ENCODE data around the gene TPST1.
"Not testable (repeated sequence)": the region's sequence is repeated elsewhere in the genome, so short reads cannot be mapped to it uniquely, and the experiment has no call there.

Gene TPST1

DNA sequence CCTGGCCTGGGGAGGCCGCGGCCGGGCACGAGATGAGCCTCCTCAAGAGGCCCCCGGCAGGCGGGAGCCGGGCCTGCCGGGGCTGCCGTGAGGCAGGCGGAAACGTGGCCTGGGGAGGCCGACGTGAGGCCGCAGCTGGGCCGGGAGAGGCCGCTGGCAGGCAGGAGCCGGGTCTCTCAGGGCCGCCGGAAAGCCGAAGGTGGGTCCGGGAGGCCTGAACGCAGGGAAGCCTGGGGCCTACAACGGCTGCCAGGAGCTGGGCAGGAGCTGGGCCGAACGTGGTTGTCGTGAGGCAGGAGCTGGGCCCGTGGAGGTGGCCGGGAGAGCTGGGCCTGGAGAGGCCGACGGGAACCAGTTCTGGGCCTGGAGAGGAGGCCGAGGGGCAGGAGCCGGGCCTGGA is 171.9 kb downstream of the TPST1 start:
- DNase-seq (ENCODE audit: low spot score) = no peak
- TF ChIP-seq, protein P1, sequence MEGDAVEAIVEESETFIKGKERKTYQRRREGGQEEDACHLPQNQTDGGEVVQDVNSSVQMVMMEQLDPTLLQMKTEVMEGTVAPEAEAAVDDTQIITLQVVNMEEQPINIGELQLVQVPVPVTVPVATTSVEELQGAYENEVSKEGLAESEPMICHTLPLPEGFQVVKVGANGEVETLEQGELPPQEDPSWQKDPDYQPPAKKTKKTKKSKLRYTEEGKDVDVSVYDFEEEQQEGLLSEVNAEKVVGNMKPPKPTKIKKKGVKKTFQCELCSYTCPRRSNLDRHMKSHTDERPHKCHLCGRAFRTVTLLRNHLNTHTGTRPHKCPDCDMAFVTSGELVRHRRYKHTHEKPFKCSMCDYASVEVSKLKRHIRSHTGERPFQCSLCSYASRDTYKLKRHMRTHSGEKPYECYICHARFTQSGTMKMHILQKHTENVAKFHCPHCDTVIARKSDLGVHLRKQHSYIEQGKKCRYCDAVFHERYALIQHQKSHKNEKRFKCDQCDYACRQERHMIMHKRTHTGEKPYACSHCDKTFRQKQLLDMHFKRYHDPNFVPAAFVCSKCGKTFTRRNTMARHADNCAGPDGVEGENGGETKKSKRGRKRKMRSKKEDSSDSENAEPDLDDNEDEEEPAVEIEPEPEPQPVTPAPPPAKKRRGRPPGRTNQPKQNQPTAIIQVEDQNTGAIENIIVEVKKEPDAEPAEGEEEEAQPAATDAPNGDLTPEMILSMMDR (IDR thresholded peaks at IDR 0.05; ENCODE audit: borderline replicate concordance, control extremely low read depth, extremely low read depth, insufficient read depth, missing control alignments) = no peak
- in situ Hi-C loops (cut with MboI; ENCODE audit: low sequenced_read_pairs, unreplicated experiment) = no loop called here

DNA sequence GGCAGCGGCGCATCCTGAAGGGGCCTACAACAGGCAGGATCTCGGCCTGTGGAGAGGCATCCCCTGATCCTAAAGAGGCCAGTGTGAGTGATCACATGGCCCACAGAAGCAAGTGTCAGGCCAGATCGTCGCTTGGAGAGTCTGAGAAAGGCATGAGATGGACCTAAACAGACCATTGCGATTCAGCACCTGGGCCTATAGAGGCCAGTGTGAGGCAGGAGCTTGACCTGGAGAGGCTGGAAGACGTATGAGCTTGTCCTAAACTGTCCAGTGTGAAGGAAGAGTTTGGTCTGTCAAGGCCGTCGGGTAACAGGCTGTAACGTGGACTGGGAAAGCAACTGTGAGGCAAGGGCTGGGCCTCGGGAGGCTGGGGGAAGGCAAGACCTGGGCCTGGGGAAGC is 172.6 kb downstream of the TPST1 start:
- TF ChIP-seq, protein P1 (IDR thresholded peaks at IDR 0.05; ENCODE audit: borderline replicate concordance, control extremely low read depth, extremely low read depth, insufficient read depth, missing control alignments) = no peak
- in situ Hi-C loops (cut with MboI; ENCODE audit: low sequenced_read_pairs, unreplicated experiment) = no loop called here
- DNase-seq (ENCODE audit: low spot score) = no peak

DNA sequence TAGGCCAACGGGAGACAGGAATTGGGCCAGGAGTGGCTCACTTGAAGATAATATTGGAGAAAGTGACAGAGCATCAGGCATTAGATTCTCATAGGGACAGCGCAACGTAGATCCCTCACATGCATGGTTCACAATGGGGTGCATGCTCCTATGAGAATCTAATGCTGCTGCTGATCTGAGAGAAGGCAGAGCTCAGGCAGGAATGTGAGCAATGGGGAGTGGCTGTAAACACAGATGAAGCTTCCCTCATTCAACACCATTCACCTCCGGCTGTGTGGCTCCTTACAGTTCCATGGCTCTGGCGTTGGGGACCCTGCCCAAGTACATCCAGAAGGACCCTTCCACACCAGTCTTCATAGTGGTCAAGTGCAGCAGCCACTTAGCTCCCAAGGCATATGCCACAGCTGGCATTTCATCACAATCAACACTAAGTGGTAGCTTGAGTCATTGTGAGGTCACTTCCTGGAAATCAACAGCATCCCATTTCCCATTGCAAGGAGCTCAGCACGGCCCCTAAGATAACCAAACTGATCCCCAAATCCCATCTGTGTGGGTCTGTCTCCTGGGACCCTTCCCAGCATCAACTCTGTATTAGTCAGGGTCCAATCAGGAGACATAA is 174.5 kb downstream of the TPST1 start:
- in situ Hi-C loops (cut with MboI; ENCODE audit: low sequenced_read_pairs, unreplicated experiment) = no loop called here
- TF ChIP-seq, protein P1 (IDR thresholded peaks at IDR 0.05; ENCODE audit: borderline replicate concordance, control extremely low read depth, extremely low read depth, insufficient read depth, missing control alignments) = no peak
- DNase-seq (ENCODE audit: low spot score) = no peak

DNA sequence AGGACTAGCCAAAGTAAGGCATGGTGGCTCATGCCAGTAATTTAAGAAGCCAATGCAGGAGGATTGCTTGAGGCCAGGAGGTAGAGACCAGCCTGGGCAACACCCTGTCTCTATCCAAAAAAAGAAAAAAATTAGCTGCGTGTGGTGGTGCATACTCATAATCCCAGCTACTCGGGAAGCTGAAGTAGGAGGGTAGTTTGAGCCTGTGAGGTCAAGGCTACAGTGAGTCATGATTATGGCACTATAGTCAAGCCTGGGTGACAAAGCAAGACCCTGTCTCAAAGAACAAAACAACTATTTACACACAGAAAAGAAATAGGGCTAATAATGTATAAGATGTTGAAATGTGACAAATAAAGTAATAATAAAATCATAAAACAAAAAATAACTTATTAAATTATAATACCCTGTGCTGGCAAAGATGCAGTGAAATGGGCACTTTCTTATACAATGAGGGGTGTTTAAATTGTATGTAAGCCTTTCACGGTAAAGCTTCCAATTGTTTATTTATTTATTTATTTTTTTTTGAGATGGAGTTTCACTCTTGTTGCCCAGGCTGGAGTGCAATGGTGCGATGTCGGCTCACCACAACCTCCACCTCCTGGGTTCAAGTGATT is 175.2 kb downstream of the TPST1 start:
- TF ChIP-seq, protein P1 (IDR thresholded peaks at IDR 0.05; ENCODE audit: borderline replicate concordance, control extremely low read depth, extremely low read depth, insufficient read depth, missing control alignments) = no peak
- in situ Hi-C loops (cut with MboI; ENCODE audit: low sequenced_read_pairs, unreplicated experiment) = no loop called here
- DNase-seq (ENCODE audit: low spot score) = no peak

DNA sequence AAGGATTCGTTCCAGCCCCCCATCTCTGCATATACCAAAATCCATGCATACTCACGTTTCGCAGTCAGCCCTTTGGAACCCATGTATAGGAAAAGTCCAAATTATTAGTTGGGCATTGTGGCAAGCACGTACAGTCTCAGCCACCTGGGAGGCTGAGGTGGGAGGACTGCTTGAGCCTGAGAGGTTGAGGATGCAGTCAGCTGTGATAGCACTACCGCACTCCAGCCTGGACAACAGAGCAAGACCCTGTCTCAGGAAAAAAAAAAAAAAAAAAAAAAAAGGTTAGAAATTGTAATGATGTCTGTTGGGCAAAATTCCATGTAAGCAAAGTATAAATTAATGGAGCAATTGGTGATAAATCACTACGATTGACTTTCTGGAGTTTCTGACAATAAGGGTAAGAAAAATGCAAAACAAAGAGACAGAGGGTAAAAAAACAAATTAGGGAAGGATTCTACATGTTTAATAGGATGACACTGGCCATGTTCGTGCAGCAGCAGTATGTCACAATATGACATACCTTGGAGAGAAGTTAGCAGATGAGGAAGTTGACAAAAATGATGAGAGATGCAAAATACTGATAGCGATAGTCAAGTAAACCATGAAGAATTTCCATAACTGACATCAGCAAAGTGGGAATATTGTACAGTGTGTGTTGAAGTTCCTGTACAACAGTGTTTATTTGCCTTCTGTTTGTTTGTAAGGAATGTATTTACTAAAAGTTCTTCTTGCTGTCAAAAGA is 177.2 kb downstream of the TPST1 start:
- DNase-seq (ENCODE audit: low spot score) = not testable (repeated sequence)

DNA sequence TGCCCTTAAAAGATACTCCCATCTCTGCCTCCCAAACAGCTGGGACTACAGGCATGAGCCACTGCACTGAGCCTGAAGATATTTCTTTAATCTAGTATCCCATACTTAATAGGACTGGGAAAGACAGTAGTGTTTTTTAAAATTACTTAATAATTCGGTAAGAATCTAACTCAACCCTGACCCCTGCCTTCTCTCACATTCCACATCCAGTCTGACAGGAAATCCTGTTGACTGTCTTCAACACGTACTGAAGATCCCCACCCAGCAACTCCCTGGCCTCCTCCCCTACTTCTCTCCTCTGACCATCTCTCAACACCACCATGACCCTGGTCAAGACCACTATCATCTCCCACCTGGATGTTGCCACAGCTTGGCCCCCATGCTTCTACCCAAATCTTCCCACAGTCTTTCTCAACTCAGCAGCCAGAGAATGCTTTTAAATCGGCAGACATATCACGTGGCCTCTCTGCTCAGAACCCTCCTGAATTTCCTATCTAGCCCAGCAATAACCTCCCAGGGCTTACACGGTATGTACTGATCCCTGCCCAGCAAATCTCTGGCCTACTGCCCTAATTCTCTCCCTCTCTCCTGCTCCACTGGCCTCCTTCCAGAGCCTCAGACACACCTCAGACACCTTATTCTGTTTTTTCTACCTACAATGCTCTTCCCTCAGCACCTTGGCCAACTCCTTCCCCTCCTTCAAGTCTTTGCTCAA is 180.2 kb downstream of the TPST1 start:
- DNase-seq (ENCODE audit: low spot score); in situ Hi-C loops (cut with MboI; ENCODE audit: low sequenced_read_pairs, unreplicated experiment): not testable (repeated sequence)

More for the DNA sequence above, 177.2 kb downstream of the TPST1 start:
- in situ Hi-C loops (cut with MboI; ENCODE audit: low sequenced_read_pairs, unreplicated experiment) = not testable (repeated sequence)

DNA sequence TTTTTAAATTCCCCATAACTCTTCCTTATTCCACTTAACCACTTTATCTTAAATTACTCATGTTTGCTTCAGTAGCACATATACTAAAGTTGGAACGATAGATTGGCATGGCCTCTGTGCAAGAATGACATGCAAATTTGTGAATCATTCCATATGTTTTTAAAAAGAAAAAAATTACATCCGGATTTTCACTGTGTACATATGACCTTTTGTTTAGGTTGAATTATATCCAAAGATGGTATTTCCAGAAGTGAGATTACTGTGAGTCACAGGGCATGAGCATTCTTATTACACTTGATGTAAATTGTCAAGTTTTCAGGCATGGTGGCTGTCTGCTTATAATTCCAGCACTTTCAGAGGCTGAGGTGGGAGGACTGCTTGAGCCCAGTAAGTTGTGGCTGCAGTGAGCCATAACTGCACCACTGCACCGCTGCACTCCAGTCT is 190.0 kb downstream of the TPST1 start:
- DNase-seq (ENCODE audit: low spot score); in situ Hi-C loops (cut with MboI; ENCODE audit: low sequenced_read_pairs, unreplicated experiment): not testable (repeated sequence)

DNA sequence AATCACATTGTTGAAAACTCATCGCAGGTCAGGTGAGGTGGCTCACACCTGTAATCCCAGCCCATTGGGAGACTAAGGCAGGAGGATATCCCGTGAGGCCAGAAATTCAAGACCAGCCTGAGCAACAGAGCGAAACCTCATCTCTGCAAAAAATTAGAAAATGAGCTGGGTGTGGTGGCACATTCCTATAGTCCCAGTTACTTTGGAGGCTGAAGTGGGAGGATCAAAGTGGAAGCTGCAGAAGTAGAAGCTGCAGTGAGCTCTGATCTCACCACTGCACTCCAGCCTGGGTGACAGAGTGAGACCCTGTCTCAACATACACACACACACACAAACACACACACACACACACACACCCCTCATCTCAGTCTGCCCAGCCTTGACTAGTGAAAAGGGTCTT is 190.9 kb downstream of the TPST1 start:
- in situ Hi-C loops (cut with MboI; ENCODE audit: low sequenced_read_pairs, unreplicated experiment) = not testable (repeated sequence)

DNA sequence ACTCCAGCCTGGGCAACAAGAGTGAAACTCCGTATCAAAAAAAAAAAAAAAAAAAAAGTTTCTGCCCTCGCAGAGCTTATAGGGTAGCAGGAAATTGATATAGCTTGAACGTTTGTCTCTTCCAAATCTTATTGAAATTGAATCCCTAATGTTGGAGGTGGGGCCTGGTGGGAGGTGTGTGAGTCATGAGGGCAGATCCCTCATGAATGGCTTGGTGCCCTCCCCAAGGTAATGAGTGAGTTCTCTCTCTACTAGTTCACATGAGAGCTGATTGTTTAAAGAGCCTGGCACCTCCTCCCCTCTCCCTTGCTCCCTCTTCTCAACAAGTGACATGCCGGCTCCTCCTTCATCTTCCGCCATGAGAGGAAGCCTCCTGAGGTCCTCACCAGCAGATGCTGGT is 193.7 kb downstream of the TPST1 start:
- in situ Hi-C loops (cut with MboI; ENCODE audit: low sequenced_read_pairs, unreplicated experiment) = not testable (repeated sequence)

More for the DNA sequence above, 190.9 kb downstream of the TPST1 start:
- not testable (repeated sequence) for DNase-seq (ENCODE audit: low spot score)

More for the DNA sequence above, 193.7 kb downstream of the TPST1 start:
- not testable (repeated sequence) for DNase-seq (ENCODE audit: low spot score)

Measured in GM13976 (cell line).